ENCODE results near the gene USP24. TPM values are rescaled to one million over a fixed set of nuclear protein-coding genes. Genes with fewer than 3 reads are reported as not detected.

The USP24 gene
- total RNA-seq, 1 experiment from 2014 or later, result 45.7 TPM

- no peak overlapping the region for H3K27ac Mint-ChIP-seq (ENCODE audit: low read depth, unreplicated experiment)
- peaks cover 26% of the 10 kb centered on the region for H3K4me1 Mint-ChIP-seq (ENCODE audit: insufficient read depth, unreplicated experiment)
- CTCF ChIA-PET, result interaction anchor here (1.0 kb wide), 1 partner anchor 94 kb away, joined by 4 read pairs; no protein-coding TSS in a partner anchor
- DNase-seq (ENCODE audit: unreplicated experiment), result peak; percentile 56
- H3K27me3 Mint-ChIP-seq (ENCODE audit: insufficient read depth, unreplicated experiment), result no peaks in the 10 kb centered on the region
- H3K4me3 Mint-ChIP-seq (ENCODE audit: unreplicated experiment), result no peak overlapping the region
- no peaks in the 10 kb centered on the region for H3K9me3 Mint-ChIP-seq (ENCODE audit: unreplicated experiment)
- no peak for TF ChIP-seq CTCF (IDR thresholded peaks at IDR 0.05; ENCODE audit: unreplicated experiment)
- POLR2A ChIA-PET, result interaction anchor here (0.6 to 1.2 kb wide), 2 partner anchors 18 to 31 kb away, joined by 3 read pairs; no protein-coding TSS in a partner anchor
- intact Hi-C loops (cut with micrococcal nuclease), result no loop called here
- BruUV-seq (replicated peaks), result no TSS peak
- no peaks in the 10 kb centered on the region for H3K36me3 Mint-ChIP-seq (ENCODE audit: insufficient read depth, unreplicated experiment)
Measured at GRCh38 chr1:55234016-55234415, 18.9 kb upstream of the USP24 start.

- no peaks in the 10 kb centered on the region for H3K27me3 Mint-ChIP-seq (ENCODE audit: insufficient read depth, unreplicated experiment)
- CTCF ChIA-PET, result interaction anchor here (0.6 to 0.7 kb wide), 2 partner anchors 14 to 1321 kb away, joined by 3 to 4 read pairs; no protein-coding TSS in a partner anchor
- POLR2A ChIA-PET, result no interaction called here
- no peak for TF ChIP-seq CTCF (IDR thresholded peaks at IDR 0.05; ENCODE audit: unreplicated experiment)
- no peak overlapping the region for H3K27ac Mint-ChIP-seq (ENCODE audit: low read depth, unreplicated experiment)
- H3K4me1 Mint-ChIP-seq (ENCODE audit: insufficient read depth, unreplicated experiment), result peaks cover 26% of the 10 kb centered on the region
- no peaks in the 10 kb centered on the region for H3K9me3 Mint-ChIP-seq (ENCODE audit: unreplicated experiment)
- DNase-seq (ENCODE audit: unreplicated experiment), result no peak
- H3K4me3 Mint-ChIP-seq (ENCODE audit: unreplicated experiment), result no peak overlapping the region
- no TSS peak for BruUV-seq (replicated peaks)
- intact Hi-C loops (cut with micrococcal nuclease), result no loop called here
- no peaks in the 10 kb centered on the region for H3K36me3 Mint-ChIP-seq (ENCODE audit: insufficient read depth, unreplicated experiment)
Measured at GRCh38 chr1:55233145-55233777, 18.1 kb upstream of the USP24 start.

GRCh38 chr1:55232448-55233144 is 17.4 kb upstream of the USP24 start:
- Mint-ChIP-seq H3K27ac (ENCODE audit: low read depth, unreplicated experiment) (no peak overlapping the region), H3K4me3 (ENCODE audit: unreplicated experiment) (no peak overlapping the region), H3K9me3 (ENCODE audit: unreplicated experiment) (no peaks in the 10 kb centered on the region), H3K27me3 (ENCODE audit: insufficient read depth, unreplicated experiment) (no peaks in the 10 kb centered on the region), H3K36me3 (ENCODE audit: insufficient read depth, unreplicated experiment) (no peaks in the 10 kb centered on the region), H3K4me1 (ENCODE audit: insufficient read depth, unreplicated experiment) (peaks cover 26% of the 10 kb centered on the region)
- intact Hi-C loops (cut with micrococcal nuclease), result no loop called here
- ChIA-PET POLR2A (interaction anchor here (2.8 kb wide), 1 partner anchor 17 kb away, joined by 10 read pairs; the partner anchor contains the start of gene USP24), CTCF (interaction anchor here (0.6 to 0.7 kb wide), 2 partner anchors 15 to 1322 kb away, joined by 3 to 4 read pairs; no protein-coding TSS in a partner anchor)
- BruUV-seq (replicated peaks), result no TSS peak
- TF ChIP-seq CTCF (IDR thresholded peaks at IDR 0.05; ENCODE audit: unreplicated experiment), result no peak
- no peak for DNase-seq (ENCODE audit: unreplicated experiment)

- Mint-ChIP-seq H3K4me1 (ENCODE audit: insufficient read depth, unreplicated experiment) (peaks cover 26% of the 10 kb centered on the region), H3K36me3 (ENCODE audit: insufficient read depth, unreplicated experiment) (no peaks in the 10 kb centered on the region), H3K27me3 (ENCODE audit: insufficient read depth, unreplicated experiment) (no peaks in the 10 kb centered on the region), H3K9me3 (ENCODE audit: unreplicated experiment) (no peaks in the 10 kb centered on the region), H3K27ac (ENCODE audit: low read depth, unreplicated experiment) (no peak overlapping the region), H3K4me3 (ENCODE audit: unreplicated experiment) (no peak overlapping the region)
- ChIA-PET CTCF (no interaction called here), POLR2A (interaction anchor here (1.4 to 2.8 kb wide), 2 partner anchors 12 to 16 kb away, joined by 5 to 10 read pairs; partner anchors contain the start of gene USP24)
- intact Hi-C loops (cut with micrococcal nuclease), result no loop called here
- no peak for TF ChIP-seq CTCF (IDR thresholded peaks at IDR 0.05; ENCODE audit: unreplicated experiment)
- no peak for DNase-seq (ENCODE audit: unreplicated experiment)
- BruUV-seq (replicated peaks), result no TSS peak
Measured at GRCh38 chr1:55231745-55232144, 16.6 kb upstream of the USP24 start.
